ENCODE results near the gene WRNIP1. TPM values are rescaled to one million over a fixed set of nuclear protein-coding genes. Genes with fewer than 3 reads are reported as not detected.
A peak's percentile ranks its signal among the peaks of the same experiment; 100 is the strongest.

The WRNIP1 gene
- total and polyA plus RNA-seq, 9 of the 15 experiments (the other 6 are each of a cell fraction or from before 2014, with no cell fraction given) = 13.2 to 63.6 (median 48.6) TPM

GRCh38 chr6:2830183-2830582 is 65.0 kb downstream of the WRNIP1 start (continued):
- TF ChIP-seq ZNF124 (CRISPR knock-in tag; IDR thresholded peaks at IDR 0.05) = no peak
- TF ChIP-seq, protein P1, sequence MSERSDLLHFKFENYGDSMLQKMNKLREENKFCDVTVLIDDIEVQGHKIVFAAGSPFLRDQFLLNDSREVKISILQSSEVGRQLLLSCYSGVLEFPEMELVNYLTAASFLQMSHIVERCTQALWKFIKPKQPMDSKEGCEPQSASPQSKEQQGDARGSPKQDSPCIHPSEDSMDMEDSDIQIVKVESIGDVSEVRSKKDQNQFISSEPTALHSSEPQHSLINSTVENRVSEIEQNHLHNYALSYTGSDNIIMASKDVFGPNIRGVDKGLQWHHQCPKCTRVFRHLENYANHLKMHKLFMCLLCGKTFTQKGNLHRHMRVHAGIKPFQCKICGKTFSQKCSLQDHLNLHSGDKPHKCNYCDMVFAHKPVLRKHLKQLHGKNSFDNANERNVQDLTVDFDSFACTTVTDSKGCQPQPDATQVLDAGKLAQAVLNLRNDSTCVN (CRISPR knock-in tag; IDR thresholded peaks at IDR 0.05) = no peak
- no peak for TF ChIP-seq ZNF282 (CRISPR knock-in tag; IDR thresholded peaks at IDR 0.05)
- TF ChIP-seq, protein P2, sequence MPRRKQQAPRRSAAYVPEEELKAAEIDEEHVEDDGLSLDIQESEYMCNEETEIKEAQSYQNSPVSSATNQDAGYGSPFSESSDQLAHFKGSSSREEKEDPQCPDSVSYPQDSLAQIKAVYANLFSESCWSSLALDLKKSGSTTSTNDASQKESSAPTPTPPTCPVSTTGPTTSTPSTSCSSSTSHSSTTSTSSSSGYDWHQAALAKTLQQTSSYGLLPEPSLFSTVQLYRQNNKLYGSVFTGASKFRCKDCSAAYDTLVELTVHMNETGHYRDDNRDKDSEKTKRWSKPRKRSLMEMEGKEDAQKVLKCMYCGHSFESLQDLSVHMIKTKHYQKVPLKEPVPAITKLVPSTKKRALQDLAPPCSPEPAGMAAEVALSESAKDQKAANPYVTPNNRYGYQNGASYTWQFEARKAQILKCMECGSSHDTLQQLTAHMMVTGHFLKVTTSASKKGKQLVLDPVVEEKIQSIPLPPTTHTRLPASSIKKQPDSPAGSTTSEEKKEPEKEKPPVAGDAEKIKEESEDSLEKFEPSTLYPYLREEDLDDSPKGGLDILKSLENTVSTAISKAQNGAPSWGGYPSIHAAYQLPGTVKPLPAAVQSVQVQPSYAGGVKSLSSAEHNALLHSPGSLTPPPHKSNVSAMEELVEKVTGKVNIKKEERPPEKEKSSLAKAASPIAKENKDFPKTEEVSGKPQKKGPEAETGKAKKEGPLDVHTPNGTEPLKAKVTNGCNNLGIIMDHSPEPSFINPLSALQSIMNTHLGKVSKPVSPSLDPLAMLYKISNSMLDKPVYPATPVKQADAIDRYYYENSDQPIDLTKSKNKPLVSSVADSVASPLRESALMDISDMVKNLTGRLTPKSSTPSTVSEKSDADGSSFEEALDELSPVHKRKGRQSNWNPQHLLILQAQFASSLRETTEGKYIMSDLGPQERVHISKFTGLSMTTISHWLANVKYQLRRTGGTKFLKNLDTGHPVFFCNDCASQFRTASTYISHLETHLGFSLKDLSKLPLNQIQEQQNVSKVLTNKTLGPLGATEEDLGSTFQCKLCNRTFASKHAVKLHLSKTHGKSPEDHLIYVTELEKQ (CRISPR knock-in tag; IDR thresholded peaks at IDR 0.05) = no peak
- TF ChIP-seq ZNF324 (CRISPR knock-in tag; IDR thresholded peaks at IDR 0.05) = no peak

GRCh38 chr6:2831392-2831791 is 66.2 kb downstream of the WRNIP1 start:
- no peak overlapping the region for H3K4me2 ChIP-seq (ENCODE audit: insufficient read depth, low read length)
- ChIA-PET POLR2A (interaction anchor here (0.6 to 3.9 kb wide), 6 partner anchors 9 to 661 kb away, joined by 3 to 21 read pairs (median 3); partner anchors contain the start of gene SERPINB1), CTCF (ENCODE audit: low intra/inter-chr PET ratio) (no interaction called here)
- no peak overlapping the region for H2AFZ ChIP-seq (ENCODE audit: low read depth, low read length)
- no peak overlapping the region for H3K4me3 ChIP-seq
- intact Hi-C loops (cut with micrococcal nuclease) (no loop called here), in situ Hi-C loops (cut with MboI) (no loop called here)
- TF ChIP-seq ZNF354B (CRISPR knock-in tag; IDR thresholded peaks at IDR 0.05) (no peak), NKRF (IDR thresholded peaks at IDR 0.05; ENCODE audit: borderline replicate concordance) (no peak)
- H3K9me1 ChIP-seq (ENCODE audit: control insufficient read depth, insufficient read depth, low read length) = no peaks in the 10 kb centered on the region
- no peaks in the 10 kb centered on the region for H3K9me3 ChIP-seq (replicated peaks; ENCODE audit: control insufficient read depth, insufficient read depth, low read depth, low read length)
- FAIRE-seq (no peak), ATAC-seq (peak; percentile 66), DNase-seq (ENCODE audit: extremely low read depth in 1 of 4, low spot score in 3 of 4) (no peak)
- WGBS (ENCODE audit: insufficient coverage, low coverage, missing lambda C conversion rate) = 93% methylated on average over 2 of the region's 2 CpGs
- no TSS peak for BruUV-seq (replicated peaks)
- no peak overlapping the region for H3K9ac ChIP-seq (ENCODE audit: insufficient read depth in 1 of 2, low read depth in 2 of 2, low read length in 2 of 2)
- no peaks in the 10 kb centered on the region for H3K4me1 ChIP-seq (replicated peaks in 1 of 2; ENCODE audit: control insufficient read depth in 2 of 2, insufficient read depth in 2 of 2, low read length in 2 of 2)
- H3K27me3 ChIP-seq (ENCODE audit: control insufficient read depth in 2 of 2, insufficient read depth in 2 of 2, low read length in 2 of 2) = no peaks in the 10 kb centered on the region
- no peaks in the 10 kb centered on the region for H4K20me1 ChIP-seq (replicated peaks; ENCODE audit: control insufficient read depth, insufficient read depth, low read length)
- peaks cover 35% of the 10 kb centered on the region for H3K36me3 ChIP-seq (ENCODE audit: control insufficient read depth, insufficient read depth, low read length)
- no peak overlapping the region for H3K27ac ChIP-seq (ENCODE audit: extremely low read depth, low read depth, low read length)
- H3K79me2 ChIP-seq (ENCODE audit: control insufficient read depth, insufficient read depth, low read length) = no peaks in the 10 kb centered on the region
